OCI-M2 (cell line): ENCODE data around the gene CLIC2.
"Not testable (repeated sequence)": the region's sequence is repeated elsewhere in the genome, so short reads cannot be mapped to it uniquely, and the experiment has no call there.

ENCODE experiments used
- DNase-seq: peaks from one replicate; lab custom pipeline; 2025; ENCODE audit not compliant: unreplicated experiment; lab: John Stamatoyannopoulos, UW

The CLIC2 gene

GRCh38 chrX:155334486-155335336, at the start of gene CLIC2:
Gene CLIC2 (minus strand): TSS chrX:155334614. CDS start chrX:155334427, 187 bp downstream.
- no peak for DNase-seq

- DNase-seq: not testable (repeated sequence)
Observed at GRCh38 chrX:155382529-155382967, 48.1 kb upstream of the CLIC2 start.

- not testable (repeated sequence) for DNase-seq
Observed at GRCh38 chrX:155381843-155382528, 47.6 kb upstream of the CLIC2 start, which contains the start of gene F8A2. Gene F8A2 (plus strand): TSS chrX:155382095. CDS start chrX:155382115, 20 bp downstream.

GRCh38 chrX:155379802-155380201, 45.4 kb upstream of the CLIC2 start:
- DNase-seq: not testable (repeated sequence)

- not testable (repeated sequence) for DNase-seq
Observed at GRCh38 chrX:155373777-155374458, 39.5 kb upstream of the CLIC2 start.

- not testable (repeated sequence) for DNase-seq
Observed at GRCh38 chrX:155363712-155364111, 29.3 kb upstream of the CLIC2 start.

- DNase-seq: not testable (repeated sequence)
Observed at GRCh38 chrX:155349448-155349847, 15.0 kb upstream of the CLIC2 start.

- DNase-seq: not testable (repeated sequence)
Observed at GRCh38 chrX:155345689-155346088, 11.3 kb upstream of the CLIC2 start.

GRCh38 chrX:155335337-155335712, 911 bp upstream of the CLIC2 start:
- not testable (repeated sequence) for DNase-seq

GRCh38 chrX:155333544-155334100, 792 bp downstream of the CLIC2 start:
- no peak for DNase-seq

GRCh38 chrX:155330992-155331391, 3.4 kb downstream of the CLIC2 start:
- no peak for DNase-seq

- no peak for DNase-seq
Observed at GRCh38 chrX:155329293-155329692, 5.1 kb downstream of the CLIC2 start.

GRCh38 chrX:155326610-155327009, 7.8 kb downstream of the CLIC2 start:
- no peak for DNase-seq

GRCh38 chrX:155314260-155314659, 20.2 kb downstream of the CLIC2 start:
- no peak for DNase-seq

- no peak for DNase-seq
Observed at GRCh38 chrX:155313766-155314165, 20.6 kb downstream of the CLIC2 start.

- no peak for DNase-seq
Observed at GRCh38 chrX:155293771-155294170, 40.6 kb downstream of the CLIC2 start.

GRCh38 chrX:155279873-155280272, 54.5 kb downstream of the CLIC2 start:
- DNase-seq: no peak

- DNase-seq: no peak
Observed at GRCh38 chrX:155270969-155271368, 63.4 kb downstream of the CLIC2 start.

- DNase-seq: not testable (repeated sequence)
Observed at GRCh38 chrX:155267995-155268394, 66.4 kb downstream of the CLIC2 start.

- DNase-seq: no peak
Observed at GRCh38 chrX:155266439-155266838, 68.0 kb downstream of the CLIC2 start.
